Dermis blood vessel endothelial cell (primary cell): ENCODE measurements around the gene SHC3. TPM values are rescaled to one million over a fixed set of nuclear protein-coding genes. Genes with fewer than 3 reads are reported as not detected.
A peak's percentile ranks its signal among the peaks of the same experiment; 100 is the strongest.
"Not testable (repeated sequence)": the region's sequence is repeated elsewhere in the genome, so short reads cannot be mapped to it uniquely, and the experiment has no call there.

Source experiments
- DNase-seq: peaks from one replicate; pipeline ENCODE4 v3.0.0; 2010
- total RNA-seq: library from RNA; depleted of rRNA; stranded (reverse); fragments of >200 nt; gene quantifications from 2 replicates; pipeline ENCODE4 v1.2.3, GENCODE V29; 2014

SHC3 gene
- total RNA-seq = 0.05 and 0.17 TPM in 2 replicates

- DNase-seq = peak; percentile 5
Measured at GRCh38 chr9:89177944-89178829, at the start of gene SHC3. Gene SHC3 (minus strand): TSS chr9:89178818. CDS start chr9:89178460, 358 bp downstream.

- no peak for DNase-seq
Measured at GRCh38 chr9:89225991-89226471, 47.4 kb upstream of the SHC3 start.

GRCh38 chr9:89225587-89225986 is 47.0 kb upstream of the SHC3 start:
- DNase-seq = no peak

GRCh38 chr9:89225036-89225435 is 46.4 kb upstream of the SHC3 start:
- DNase-seq = no peak

- no peak for DNase-seq
Measured at GRCh38 chr9:89224633-89225032, 46.0 kb upstream of the SHC3 start.

GRCh38 chr9:89223396-89223977 is 44.9 kb upstream of the SHC3 start:
- no peak for DNase-seq

- no peak for DNase-seq
Measured at GRCh38 chr9:89219637-89220036, 41.0 kb upstream of the SHC3 start.

- no peak for DNase-seq
Measured at GRCh38 chr9:89218040-89218928, 39.7 kb upstream of the SHC3 start.

GRCh38 chr9:89215342-89215741 is 36.7 kb upstream of the SHC3 start:
- no peak for DNase-seq

GRCh38 chr9:89213396-89213880 is 34.8 kb upstream of the SHC3 start:
- DNase-seq = no peak

GRCh38 chr9:89212171-89212570 is 33.6 kb upstream of the SHC3 start:
- DNase-seq = no peak

GRCh38 chr9:89209311-89209710 is 30.7 kb upstream of the SHC3 start:
- DNase-seq = not testable (repeated sequence)

- no peak for DNase-seq
Measured at GRCh38 chr9:89207026-89207425, 28.4 kb upstream of the SHC3 start.

GRCh38 chr9:89204801-89205200 is 26.2 kb upstream of the SHC3 start:
- DNase-seq = no peak

- no peak for DNase-seq
Measured at GRCh38 chr9:89195131-89195797, 16.6 kb upstream of the SHC3 start.

GRCh38 chr9:89194421-89195130 is 16.0 kb upstream of the SHC3 start:
- DNase-seq = no peak

- DNase-seq = no peak
Measured at GRCh38 chr9:89191004-89191403, 12.4 kb upstream of the SHC3 start.

- DNase-seq = no peak
Measured at GRCh38 chr9:89189215-89189614, 10.6 kb upstream of the SHC3 start.

- no peak for DNase-seq
Measured at GRCh38 chr9:89187950-89188349, 9.3 kb upstream of the SHC3 start.

GRCh38 chr9:89187541-89187940 is 8.9 kb upstream of the SHC3 start:
- DNase-seq = no peak

GRCh38 chr9:89186960-89187359 is 8.3 kb upstream of the SHC3 start:
- DNase-seq = no peak

- peak; percentile 26 for DNase-seq
Measured at GRCh38 chr9:89185980-89186379, 7.4 kb upstream of the SHC3 start.
